Measurements from ENCODE around the gene EDDM13. TPM values are rescaled to one million over a fixed set of nuclear protein-coding genes. Genes with fewer than 3 reads are reported as not detected.

Gene EDDM13
- total RNA-seq, 1 experiment from 2014 or later = not detected

- Histone ChIP-seq H3K4me1 (ENCODE audit: insufficient read depth, low read length) (peaks cover 11% of the 10 kb centered on the region), H3K4me3 (ENCODE audit: low read length) (peak overlapping the region; percentile 72; the same call in 1 of the 2 replicates), H3K79me2 (ENCODE audit: low read length) (peaks cover 4% of the 10 kb centered on the region), H3K9me3 (ENCODE audit: low read length) (no peaks in the 10 kb centered on the region), H3K4me2 (ENCODE audit: low read length) (peak overlapping the region; percentile 85), H3F3A (ENCODE audit: low read length, unreplicated experiment) (no peaks in the 10 kb centered on the region), H3K9me2 (replicated peaks; ENCODE audit: low read length) (no peaks in the 10 kb centered on the region), H3K27ac (ENCODE audit: low read length) (no peak overlapping the region), H4K20me1 (ENCODE audit: low read length) (no peaks in the 10 kb centered on the region), H3K36me3 (ENCODE audit: low read depth, low read length) (peaks cover 5% of the 10 kb centered on the region), H3K9ac (ENCODE audit: low read length) (no peak overlapping the region), H3K27me3 (ENCODE audit: low read length) (no peaks in the 10 kb centered on the region), H2AFZ (ENCODE audit: low read length) (no peak overlapping the region)
- ATAC-seq (no peak), DNase-seq (no peak)
- ChIA-PET POLR2A (ENCODE audit: unreplicated experiment) (no interaction called here), CTCF (no interaction called here)
- intact Hi-C loops (cut with micrococcal nuclease) = no loop called here
- no TSS peak for BruUV-seq (replicated peaks)
- TF ChIP-seq EZH2 (IDR thresholded peaks at IDR 0.05; ENCODE audit: low read length, unreplicated experiment) (no peak), EZH2phosphoT487 (IDR thresholded peaks at IDR 0.05; ENCODE audit: borderline replicate concordance, low read length) (no peak), CTCF (conservative IDR thresholded peaks at IDR 0.05; ENCODE audit: low read depth, low read length) (no peak)
Measured at GRCh38 chr19:56312787-56313657, 40.5 kb downstream of the EDDM13 start.

- peak overlapping the region; percentile 81 for H3K27ac ChIP-seq (ENCODE audit: low read length)
- no peaks in the 10 kb centered on the region for H3F3A ChIP-seq (ENCODE audit: low read length, unreplicated experiment)
- peak overlapping the region; percentile 85 for H3K9ac ChIP-seq (ENCODE audit: low read length)
- ChIA-PET CTCF (interaction anchor here (0.6 to 2.1 kb wide), 2 partner anchors 19 to 24 kb away, joined by 3 to 26 read pairs; no protein-coding TSS in a partner anchor), POLR2A (ENCODE audit: unreplicated experiment) (interaction anchor here (0.7 kb wide), 1 partner anchor 60 kb away, joined by 4 read pairs; no protein-coding TSS in a partner anchor)
- H3K36me3 ChIP-seq (ENCODE audit: low read depth, low read length) = peaks cover under 1% of the 10 kb centered on the region
- TSS peak; percentile 57 for BruUV-seq (replicated peaks)
- H2AFZ ChIP-seq (ENCODE audit: low read length) = peak overlapping the region; percentile 91
- no peaks in the 10 kb centered on the region for H3K27me3 ChIP-seq (ENCODE audit: low read length)
- H3K79me2 ChIP-seq (ENCODE audit: low read length) = peaks cover 4% of the 10 kb centered on the region
- TF ChIP-seq EZH2phosphoT487 (IDR thresholded peaks at IDR 0.05; ENCODE audit: borderline replicate concordance, low read length) (no peak), EZH2 (IDR thresholded peaks at IDR 0.05; ENCODE audit: low read length, unreplicated experiment) (no peak), CTCF (conservative IDR thresholded peaks at IDR 0.05; ENCODE audit: low read depth, low read length) (no peak)
- no peaks in the 10 kb centered on the region for H3K9me3 ChIP-seq (ENCODE audit: low read length)
- H3K4me1 ChIP-seq (ENCODE audit: insufficient read depth, low read length) = peaks cover 11% of the 10 kb centered on the region
- no peaks in the 10 kb centered on the region for H3K9me2 ChIP-seq (replicated peaks; ENCODE audit: low read length)
- intact Hi-C loops (cut with micrococcal nuclease) = no loop called here
- H3K4me3 ChIP-seq (ENCODE audit: low read length) = peak overlapping the region; percentile 72
- DNase-seq (peak; percentile 18), ATAC-seq (peak; percentile 1; the same call in 1 of the 2 replicates)
- H4K20me1 ChIP-seq (ENCODE audit: low read length) = no peaks in the 10 kb centered on the region
- H3K4me2 ChIP-seq (ENCODE audit: low read length) = peak overlapping the region; percentile 85
Measured at GRCh38 chr19:56314018-56314380, 41.5 kb downstream of the EDDM13 start.
